GM19467 (cell line): Measurements from ENCODE around the gene CACNA1D.

Experiments
- ATAC-seq: cut with Tn5 transposase; IDR thresholded peaks from one replicate; pipeline ENCODE4 v1.9.1; 2021; ENCODE audit warnings: mild to moderate bottlenecking, moderate library complexity; ENCODE audit not compliant: unreplicated experiment

The CACNA1D gene

DNA sequence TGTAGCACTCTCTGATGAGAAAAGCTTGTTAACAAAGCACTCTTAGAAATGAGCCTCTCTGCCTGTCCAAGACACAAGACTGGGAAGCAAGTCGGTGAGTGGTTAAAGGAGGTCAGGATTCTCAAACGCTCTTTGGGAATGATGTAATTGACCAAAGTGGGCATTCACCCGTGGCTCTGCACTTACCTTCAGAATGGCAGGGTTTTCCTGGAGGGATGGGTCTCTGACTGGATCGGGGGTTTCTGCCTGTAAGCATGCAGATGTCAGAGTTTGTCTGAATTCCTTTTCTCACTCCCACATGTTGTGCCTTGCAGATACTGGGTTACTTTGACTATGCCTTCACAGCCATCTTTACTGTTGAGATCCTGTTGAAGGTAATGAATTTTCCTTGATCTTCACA is 245.6 kb downstream of the CACNA1D start:
- ATAC-seq: no peak

DNA sequence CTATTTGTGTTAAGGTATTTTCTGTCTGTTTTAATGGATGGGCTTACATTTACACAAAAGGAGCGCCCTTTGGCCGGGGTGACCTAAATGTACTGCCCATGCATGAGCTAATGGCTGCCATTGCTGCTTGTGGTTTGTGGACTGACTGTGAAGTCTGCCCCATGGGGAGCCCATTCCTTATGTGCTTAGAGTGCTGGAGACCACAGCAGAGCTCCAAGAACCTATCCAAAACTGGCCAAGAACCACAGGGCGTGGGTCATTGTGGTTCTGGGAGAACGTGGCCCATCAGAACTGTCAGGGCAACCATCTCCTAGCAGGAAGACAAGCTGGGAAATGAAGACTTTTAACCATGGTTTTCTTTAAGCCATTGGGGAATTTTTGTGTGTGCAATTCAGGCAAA is 246.5 kb downstream of the CACNA1D start:
- ATAC-seq: no peak

DNA sequence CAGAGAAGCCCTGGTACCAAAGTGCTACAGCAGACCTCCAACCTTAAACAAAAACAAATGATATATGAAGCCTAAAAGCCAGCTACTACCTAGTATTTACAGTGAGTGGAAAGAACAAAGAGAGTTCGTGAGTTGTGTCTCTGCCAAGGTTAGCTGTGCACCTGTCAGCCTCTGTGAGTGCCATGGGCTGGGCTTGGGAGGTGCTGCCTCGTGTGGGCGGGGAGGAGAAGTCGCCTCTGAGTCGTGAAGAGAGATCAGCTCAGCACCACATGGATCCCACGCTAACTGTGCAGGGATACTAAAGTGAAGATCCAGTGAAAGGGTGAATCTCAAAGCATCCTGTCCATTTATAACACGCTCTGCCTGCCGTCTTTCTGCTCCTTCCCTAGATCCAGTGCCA is 249.9 kb downstream of the CACNA1D start:
- ATAC-seq: no peak

DNA sequence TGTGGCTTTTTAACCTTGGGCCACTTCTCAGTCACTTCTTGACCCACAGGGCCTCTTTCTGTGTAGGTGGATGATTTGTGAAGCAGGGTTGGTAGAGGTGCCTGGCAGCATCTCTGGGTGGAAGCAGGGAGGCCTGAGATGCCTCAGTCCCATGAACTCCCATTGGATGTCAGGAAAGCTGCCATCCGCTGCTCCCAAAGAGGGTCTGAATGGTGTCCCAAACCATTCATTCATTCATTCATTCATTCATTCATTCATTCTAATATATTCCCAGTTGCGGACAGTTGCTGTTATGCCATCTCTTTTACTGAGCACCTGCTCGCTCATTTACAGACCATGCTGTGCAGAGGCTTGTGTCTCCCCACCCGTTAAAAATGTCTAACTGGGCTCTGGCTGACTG is 253.1 kb downstream of the CACNA1D start:
- ATAC-seq: no peak

DNA sequence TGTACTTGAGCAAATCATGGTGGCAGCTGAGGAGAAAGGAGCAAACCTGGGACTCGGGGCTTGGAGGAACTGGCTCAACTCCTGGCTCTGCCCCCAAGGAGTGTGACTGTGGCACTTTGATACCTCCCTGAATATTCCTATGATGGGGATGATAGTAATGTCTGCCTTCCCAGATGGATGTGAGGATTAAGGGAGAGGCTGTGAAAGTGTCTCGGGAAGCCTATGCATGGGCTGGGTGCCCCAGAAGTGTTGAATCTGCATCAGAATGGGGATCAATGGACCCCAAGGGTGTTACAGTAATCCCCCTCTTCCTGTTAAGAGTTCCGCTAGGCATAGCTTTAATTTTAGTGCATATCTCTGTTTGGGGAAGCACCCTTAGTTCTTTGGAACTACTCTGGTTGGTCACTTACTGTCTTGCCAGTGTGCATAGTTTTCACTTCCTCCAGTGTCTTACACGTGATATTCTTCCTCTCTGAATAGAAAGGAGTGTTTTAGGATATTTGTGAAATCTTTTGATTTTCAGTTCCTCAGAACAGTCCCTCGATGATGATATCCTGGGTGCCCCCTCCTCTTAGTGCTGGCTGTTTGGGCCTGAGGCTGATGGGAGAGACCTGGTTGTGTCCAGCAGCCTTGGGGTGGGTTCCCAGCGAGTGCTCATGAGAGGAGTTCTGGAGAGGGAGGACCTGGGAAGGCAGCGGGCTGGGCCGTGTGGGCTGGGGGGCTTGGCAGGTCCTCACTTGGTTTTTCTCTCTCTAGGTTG is 254.3 kb downstream of the CACNA1D start:
- peak; percentile 65 for ATAC-seq

DNA sequence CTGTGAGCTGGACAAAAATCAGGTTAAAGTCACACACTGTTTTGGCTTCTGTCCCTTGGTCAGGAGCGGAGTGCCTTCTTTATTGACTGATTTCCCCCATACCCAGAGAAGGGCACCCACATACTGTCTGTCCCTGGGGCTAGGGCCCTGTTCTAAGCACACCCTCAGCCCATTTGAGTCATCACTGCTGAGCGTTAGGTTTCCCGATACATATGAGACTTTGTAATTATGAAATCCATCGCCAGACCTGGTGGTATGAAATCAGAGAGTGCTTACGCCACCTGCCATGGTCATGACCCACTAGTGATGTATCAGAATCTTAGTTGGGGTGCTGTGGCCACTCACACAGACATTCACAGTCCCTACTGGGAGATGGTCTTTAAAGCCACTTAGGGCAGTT is 255.0 kb downstream of the CACNA1D start:
- ATAC-seq: no peak

DNA sequence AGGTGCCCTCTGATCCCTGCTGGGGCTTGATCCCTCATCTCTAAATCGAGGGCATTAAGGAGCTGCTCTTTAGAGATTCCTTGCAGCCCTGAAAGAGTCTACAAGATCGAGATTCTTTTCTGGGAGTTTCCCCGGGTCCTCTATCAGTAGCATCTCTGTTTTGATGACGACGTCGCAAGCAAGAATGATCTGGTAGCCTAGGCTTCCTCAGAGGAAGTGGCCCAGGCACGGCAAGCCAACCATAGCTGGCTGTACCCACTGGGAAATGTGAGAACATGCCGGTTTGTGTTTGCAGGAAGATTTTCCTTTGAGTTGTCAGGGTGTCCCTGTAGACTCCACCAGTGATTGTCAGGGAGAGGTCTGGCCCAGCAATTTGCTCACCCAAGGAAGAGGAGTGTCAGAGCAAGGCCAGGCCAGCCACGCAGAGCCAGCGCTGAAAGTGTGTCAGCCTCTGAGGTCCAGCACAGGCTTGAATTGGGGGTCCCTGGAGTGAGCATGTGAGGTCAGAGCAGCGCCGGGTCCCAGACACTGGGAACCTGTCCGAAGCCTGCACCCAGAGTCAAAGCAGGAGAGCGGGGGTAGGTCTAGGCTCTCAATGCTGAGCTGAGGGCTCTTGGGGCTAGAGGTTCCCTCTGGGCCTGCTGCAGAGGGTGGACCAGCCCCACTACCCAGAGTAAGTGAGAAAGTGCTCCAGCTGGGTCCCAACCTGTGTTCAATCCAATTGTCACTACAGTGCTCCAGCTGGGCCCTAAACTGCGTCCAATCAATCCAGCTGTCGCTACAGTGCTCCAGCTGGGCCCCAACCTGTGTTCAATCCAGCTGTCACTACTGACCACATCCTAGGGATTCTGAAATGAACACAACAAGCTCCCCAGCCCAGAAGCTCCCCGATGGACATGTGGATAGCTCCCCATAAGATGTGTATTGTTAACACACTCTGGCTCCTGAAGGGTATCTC is 256.1 kb downstream of the CACNA1D start:
- no peak for ATAC-seq

DNA sequence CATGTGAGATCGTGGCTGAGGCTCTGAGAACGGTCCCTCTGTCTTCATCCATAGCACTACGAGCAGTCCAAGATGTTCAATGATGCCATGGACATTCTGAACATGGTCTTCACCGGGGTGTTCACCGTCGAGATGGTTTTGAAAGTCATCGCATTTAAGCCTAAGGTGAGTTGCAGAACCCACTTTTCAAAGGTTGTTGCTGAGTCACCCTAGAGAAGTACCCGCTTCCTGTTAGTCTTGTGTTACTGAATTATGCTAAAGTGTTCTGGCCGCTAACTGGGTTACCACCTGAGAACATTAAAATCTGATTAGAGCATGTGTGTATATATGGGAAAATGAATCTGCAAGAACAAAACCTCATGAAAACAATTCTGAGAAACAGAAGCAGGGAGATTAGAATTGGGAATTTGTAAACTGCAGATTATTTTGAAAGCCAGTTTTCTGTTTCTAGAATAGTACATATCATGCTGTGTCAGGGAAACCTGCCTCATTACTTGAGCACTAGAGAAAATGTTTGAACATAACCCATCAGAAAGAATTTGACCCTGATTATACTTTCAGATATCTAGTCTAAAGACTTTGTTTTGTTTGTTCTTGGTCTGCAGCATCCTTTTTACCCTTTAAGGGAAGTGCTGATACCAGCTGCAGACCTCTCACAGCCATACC is 259.2 kb downstream of the CACNA1D start:
- no peak for ATAC-seq

DNA sequence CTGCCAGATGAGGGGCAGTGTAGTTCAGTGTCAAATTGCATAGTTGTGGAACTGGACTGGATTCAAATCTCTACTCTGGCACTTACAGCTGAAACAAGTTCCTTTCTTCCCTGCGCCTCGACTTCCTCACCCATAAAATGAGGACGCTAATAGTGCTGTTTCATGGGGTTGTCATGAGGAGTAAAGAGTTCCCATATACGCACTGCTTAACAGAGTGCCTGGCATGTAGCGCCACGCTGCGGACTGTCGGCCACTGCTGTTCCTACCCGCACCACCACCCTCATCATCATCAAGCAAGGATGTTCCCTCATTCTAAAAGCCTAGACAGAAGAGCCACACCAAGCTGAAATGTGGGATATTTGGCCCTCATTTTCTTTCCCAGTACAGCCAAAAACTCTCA is 259.9 kb downstream of the CACNA1D start:
- ATAC-seq: no peak

DNA sequence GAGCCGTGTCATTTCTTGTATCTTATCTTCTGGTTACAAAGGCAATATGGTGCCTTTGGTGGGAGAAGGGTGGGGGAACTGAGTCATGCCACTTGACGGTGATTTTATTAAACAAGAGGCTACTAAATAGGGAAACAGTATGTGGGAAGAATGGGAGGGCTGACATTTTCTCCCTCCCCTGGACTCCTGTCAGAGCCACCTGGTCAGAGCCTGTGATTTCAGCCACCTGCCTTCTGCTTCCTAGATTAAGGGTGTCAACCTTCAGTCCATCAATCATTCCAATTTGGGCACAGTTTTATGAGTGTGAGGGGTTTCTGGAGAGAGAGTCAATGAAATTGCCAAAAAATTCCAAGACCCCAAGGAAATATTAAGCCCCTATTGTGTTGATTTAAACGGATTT is 264.4 kb downstream of the CACNA1D start:
- no peak for ATAC-seq

DNA sequence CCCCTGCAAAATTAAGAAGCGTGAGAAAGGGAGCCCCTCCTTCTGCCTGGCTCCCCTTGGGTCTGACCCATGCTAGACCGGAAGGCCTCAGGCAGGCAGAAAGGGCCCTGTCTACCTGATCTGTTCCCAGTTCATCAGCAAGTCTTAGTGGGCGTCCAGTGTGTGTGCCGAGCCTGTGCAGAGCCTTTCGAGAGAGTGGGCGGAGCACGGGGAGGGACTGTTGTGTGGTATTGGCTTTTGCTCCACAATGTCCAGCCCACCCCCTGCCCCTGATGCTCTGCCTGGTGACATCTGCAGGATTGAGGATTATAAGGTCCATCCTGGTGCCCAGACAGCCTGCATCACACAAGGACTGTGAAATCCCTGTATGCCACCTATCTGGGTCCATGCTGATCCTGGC is 268.9 kb downstream of the CACNA1D start:
- no peak for ATAC-seq

DNA sequence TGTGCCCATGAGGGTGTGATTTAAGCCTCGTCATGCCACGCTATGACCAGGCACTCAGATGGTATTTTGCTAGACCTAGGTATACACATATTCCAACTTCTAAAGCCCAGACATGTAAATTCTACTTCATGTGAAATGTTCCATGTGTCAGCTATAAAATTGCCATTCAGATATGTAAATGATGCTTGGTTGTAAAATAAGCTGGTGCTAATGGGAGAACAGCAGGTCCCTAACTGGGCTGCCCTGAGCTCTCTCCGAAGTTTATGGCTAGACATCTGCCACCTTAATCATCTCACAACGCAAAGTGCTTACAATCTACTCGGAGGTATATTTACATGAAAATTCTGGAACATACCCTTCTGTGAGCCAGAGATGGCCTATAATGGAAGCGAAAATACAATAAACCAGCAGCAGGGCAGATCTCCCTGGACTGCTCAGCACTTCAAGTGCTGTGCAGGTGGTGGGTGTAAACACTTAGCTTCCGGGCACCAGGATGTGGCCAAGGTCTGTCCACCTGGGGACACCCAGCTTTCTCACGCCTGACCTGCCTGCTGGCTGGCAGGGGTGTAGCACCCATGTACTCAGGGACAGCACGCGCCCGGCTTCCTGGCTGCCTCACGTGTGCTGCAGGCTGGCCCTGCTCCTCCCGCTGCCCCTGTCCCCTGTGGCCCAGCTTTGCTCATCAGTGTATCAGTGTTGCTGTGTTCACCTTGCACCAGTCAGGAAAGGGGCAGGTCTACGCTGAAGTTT is 269.8 kb downstream of the CACNA1D start:
- no peak for ATAC-seq

DNA sequence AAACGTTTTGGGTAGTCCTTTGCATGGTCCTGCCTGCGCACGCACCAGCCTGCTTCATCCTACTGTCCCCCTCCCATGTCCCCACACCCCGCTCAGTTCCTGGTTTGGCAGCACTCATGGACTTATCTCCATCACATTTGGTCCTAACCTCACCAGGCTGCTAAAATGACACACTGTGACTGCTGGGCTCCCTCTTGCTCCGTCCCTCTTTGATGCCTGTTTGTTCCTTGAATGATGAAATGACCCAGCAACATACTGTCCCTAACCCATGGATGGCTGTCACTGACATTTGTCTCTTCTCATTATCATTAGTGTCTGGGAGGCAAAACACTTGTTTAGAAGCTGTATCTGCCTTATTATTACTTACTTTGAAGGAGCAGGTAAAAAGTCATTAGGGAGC is 271.3 kb downstream of the CACNA1D start:
- no peak for ATAC-seq

DNA sequence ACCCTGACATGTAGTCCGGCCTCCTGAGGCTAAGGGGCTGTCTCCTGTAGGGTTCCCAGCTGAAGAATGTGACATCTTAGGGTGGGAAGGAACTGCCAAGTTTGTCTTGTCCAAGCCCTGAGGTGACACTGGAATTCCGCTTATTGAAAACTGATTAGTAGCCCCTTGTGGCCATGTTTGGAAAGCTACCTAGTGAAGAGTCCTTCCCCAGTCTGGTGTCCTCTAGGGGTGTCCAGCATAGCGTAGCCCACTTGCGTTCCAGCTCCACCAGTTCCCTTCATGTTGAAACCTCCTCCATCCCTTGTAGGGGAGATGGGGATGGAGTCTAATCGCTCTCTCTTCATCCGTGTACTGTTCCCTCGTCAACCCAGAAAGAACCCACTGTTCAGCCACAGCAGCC is 272.3 kb downstream of the CACNA1D start:
- no peak for ATAC-seq

DNA sequence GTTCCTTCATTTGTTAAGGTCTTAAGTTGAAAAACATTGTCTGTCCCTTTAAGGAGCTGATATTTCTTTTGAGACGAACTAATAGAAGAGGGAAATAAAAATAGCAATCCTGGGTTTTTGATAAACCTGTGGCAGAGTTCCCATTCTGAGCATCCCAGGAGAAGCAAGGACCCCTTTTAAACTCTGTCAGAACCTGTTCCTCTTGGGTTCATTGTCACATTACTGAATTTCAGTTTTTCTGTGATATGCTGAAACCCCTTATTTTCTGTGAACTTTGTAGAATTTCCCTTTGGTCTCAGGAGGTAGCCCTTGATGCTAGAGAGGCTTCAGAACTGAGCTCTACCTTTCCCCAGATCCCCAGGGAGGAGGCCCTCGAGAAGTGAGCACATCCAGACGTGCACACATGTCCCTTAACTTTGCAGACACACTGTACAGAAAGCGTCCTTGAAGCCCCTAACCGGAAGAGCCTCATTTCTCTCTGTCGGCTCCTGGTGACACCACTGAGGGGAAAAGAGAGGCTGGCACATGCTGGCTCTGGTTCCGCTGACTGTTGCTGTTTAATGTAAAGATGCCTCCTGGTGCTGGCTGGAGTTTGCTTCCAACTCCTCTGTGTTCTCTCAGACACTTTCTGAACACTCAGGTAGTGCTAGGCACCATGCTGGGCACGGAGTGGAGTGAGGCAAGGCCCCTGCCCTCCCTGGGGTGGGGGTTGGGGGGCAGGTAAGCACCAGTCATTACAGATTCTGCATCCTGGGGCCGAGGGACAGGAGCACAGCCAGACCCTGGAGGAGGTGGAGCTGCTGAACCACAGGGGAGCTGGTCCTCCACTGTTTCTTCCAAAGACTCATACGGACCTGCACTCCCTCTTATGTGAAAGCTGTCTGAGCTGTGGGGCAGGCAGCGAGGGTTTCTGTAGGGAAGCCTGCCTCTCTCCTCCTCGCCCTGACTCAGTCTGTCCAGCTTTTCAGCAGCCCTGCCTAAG is 274.4 kb downstream of the CACNA1D start:
- no peak for ATAC-seq

DNA sequence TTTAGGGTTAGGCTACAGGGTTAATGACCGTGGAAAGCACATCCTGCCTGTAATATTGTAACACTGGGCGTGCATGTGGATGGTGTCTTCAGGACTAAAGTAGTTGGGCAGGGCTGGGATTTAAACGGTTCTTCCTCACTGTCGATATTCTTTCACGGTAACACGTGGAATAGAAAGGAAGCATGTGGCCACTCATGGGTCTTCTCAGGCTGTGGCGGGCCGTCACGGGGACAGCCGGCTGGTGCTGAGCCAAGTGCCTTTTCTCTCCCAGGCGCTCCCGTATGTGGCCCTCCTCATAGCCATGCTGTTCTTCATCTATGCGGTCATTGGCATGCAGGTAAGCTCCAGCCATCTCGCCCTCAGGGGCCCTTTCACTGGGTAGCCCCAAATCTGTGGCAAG is 278.2 kb downstream of the CACNA1D start:
- no peak for ATAC-seq

DNA sequence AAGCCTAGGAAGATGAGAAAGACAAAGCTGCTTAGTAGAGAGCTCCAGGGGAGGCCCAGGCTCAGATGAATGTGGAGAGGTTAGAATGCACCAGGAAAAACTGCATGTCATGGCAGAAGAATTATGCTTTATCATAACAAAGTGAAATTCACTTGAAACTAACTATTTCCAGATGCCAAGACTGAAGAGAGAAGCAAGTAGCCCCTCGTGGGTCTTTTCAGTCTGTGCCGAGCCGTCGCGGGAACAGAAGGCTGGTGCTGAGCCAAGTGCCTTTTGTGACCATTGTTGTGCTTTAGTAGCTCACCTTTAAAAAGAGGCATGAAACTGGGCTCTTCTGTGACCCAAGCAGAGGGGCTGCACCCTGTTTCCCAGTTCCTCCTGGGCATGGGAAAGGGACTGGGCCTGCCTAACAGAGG is 278.6 kb downstream of the CACNA1D start:
- ATAC-seq: no peak

DNA sequence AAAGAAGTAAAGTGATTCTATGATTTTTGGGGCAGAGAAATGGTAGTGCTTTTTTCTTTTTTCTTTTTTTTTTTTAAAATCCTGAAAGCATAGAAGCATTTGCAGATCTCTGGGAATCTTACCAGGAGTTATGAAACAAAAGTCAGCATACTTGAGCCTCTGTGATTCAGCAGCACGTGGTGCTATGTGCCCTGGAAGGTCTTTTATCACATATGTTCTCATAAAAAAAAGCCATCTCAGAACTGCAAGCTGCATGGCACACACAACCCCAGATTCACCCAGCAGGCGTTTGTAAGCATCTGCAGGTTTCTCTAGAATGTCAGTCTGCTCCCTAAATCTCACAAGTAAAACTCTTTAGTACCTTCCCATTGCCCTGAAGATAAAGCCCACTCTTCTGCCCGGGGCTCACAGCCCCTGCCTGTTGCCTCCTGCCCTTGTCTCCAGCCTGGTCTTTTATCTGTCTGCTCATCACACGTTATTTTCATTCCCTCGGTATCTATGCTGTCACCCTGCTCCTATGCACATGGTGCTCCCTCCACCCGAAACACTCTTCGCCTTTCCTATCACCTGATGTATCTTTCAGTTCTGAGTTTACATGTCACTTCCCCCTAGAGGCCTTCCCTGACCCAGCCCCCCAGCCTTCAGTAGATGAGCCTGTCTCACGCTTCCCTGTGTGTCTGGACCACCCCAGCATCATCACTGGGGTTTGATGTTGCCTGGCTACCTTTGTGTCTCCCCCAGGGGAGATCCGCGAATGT is 279.4 kb downstream of the CACNA1D start:
- ATAC-seq: peak; percentile 89

DNA sequence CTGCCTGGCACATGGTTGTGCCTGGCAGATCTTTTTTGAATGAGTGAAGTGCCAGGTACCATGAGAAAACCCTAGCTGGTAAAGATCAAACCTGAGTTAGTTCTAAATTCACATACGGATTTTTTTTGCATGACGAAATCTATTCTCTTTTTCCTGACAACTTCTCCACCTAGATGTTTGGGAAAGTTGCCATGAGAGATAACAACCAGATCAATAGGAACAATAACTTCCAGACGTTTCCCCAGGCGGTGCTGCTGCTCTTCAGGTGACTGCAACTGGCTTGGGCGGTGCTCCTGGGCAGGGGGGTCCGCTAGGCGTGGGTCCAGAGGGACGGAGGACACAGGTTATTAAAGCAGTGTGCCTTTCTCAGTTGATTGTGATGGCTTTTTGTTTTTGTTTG is 280.0 kb downstream of the CACNA1D start:
- no peak for ATAC-seq
